ENCODE results near the gene SPSB4.

DNA sequence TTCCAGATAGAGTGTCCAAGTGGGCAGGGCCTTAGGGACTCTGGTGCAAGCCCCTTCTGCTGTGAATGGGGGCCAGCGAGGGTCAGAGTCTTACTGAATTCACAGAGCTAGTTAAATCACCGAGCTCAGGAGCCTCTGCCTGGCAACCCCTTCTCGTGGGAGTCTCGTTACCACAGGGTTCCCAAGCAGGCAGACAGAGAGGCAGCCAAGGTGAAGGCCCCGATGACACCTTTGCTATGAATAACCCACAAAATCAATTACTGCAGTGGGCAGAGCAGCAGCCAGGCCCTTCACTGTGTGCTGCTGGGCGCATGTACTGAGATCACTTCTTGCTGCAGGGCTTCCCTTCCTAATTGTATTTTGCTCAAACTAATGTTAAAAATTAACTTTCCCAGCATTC is 56.9 kb downstream of the SPSB4 start:
- TF ChIP-seq ZNF24 (tag by site-specific recombination; IDR thresholded peaks at IDR 0.05) (no peak), FEZF1 (tag by site-specific recombination; IDR thresholded peaks at IDR 0.05) (no peak), ZNF48 (tag by site-specific recombination; IDR thresholded peaks at IDR 0.05) (no peak)
- TF ChIP-seq, protein P1, sequence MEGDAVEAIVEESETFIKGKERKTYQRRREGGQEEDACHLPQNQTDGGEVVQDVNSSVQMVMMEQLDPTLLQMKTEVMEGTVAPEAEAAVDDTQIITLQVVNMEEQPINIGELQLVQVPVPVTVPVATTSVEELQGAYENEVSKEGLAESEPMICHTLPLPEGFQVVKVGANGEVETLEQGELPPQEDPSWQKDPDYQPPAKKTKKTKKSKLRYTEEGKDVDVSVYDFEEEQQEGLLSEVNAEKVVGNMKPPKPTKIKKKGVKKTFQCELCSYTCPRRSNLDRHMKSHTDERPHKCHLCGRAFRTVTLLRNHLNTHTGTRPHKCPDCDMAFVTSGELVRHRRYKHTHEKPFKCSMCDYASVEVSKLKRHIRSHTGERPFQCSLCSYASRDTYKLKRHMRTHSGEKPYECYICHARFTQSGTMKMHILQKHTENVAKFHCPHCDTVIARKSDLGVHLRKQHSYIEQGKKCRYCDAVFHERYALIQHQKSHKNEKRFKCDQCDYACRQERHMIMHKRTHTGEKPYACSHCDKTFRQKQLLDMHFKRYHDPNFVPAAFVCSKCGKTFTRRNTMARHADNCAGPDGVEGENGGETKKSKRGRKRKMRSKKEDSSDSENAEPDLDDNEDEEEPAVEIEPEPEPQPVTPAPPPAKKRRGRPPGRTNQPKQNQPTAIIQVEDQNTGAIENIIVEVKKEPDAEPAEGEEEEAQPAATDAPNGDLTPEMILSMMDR (tag by site-specific recombination; IDR thresholded peaks at IDR 0.05): no peak
